Prostate gland (tissue), 2 donors: ENCODE results near the gene TIMP4. TPM values are rescaled to one million over a fixed set of nuclear protein-coding genes. Genes with fewer than 3 reads are reported as not detected.

Experiments
- DNase-seq: peaks from one replicate; pipeline ENCODE4 v3.0.0-alpha.2; 2019; ENCODE audit warnings: low spot score
- H3K27ac ChIP-seq, 2 donors: fragments of 200-600 bp; sonication (generic); 2 replicates each; pipeline ENCODE4 v1.5.1; 2017 to 2019
- H3K27me3 ChIP-seq: fragments of 200-600 bp; sonication (generic); replicated peaks from 2 replicates; pipeline ENCODE4 v1.5.1; 2019; ENCODE audit not compliant: insufficient read depth
- H3K36me3 ChIP-seq, 2 donors: fragments of 200-600 bp; sonication (generic); 1 replicate in 1 of 2; 2 replicates in 1 of 2; pipeline versions ENCODE4 v1.5.1 to v1.8.1; 2017 to 2019
- H3K4me1 ChIP-seq: fragments of 200-600 bp; sonication (generic); replicated peaks from 2 replicates; pipeline ENCODE4 v1.5.1; 2019
- H3K4me3 ChIP-seq, 2 donors: fragments of 200-600 bp; sonication (generic); 2 replicates each; pipeline ENCODE4 v1.5.1; 2017 to 2019
- H3K9me3 ChIP-seq: fragments of 200-600 bp; sonication (generic); 2 replicates; pipeline ENCODE4 v1.5.1; 2017
- POLR2A ChIP-seq: fragments of 450-650 bp; IDR thresholded peaks from one replicate; pipeline ENCODE4 v1.6.1; 2016; ENCODE audit warnings: antibody characterized with exemption, mild to moderate bottlenecking
- POLR2AphosphoS5 ChIP-seq: sonication (generic); formaldehyde crosslinking; IDR thresholded peaks from one replicate; pipeline ENCODE4 v1.6.1; 2017; ENCODE audit warnings: antibody characterized with exemption
- WGBS: methylation state at CpG from one replicate; pipeline ENCODE4 v1.1.5; 2018; 5-methylcytosine and 5-hydroxymethylcytosine counted together
- intact Hi-C: fragments of 100-400 bp; cut with DNase I; formaldehyde crosslinking; loops from one replicate; pipeline ENCODE4 v1.14.2; 2022
- total RNA-seq, 2 donors: library from RNA; depleted of rRNA; stranded (reverse); fragments of >200 nt; gene quantifications; one replicate each; pipeline ENCODE4 v1.1.0, GENCODE V29; 2016
- TF ChIP-seq, protein P1 (sequence below), 4 experiments: fragments of 200-600 bp in 2 of 4; fragments of 450-650 bp in 2 of 4; sonication (generic) in 2 of 4; IDR thresholded peaks; 1 replicate in 3 of 4; 2 replicates in 1 of 4; pipeline ENCODE4 v1.5.1; 2016 to 2019; ENCODE audit warnings: antibody characterized with exemption in 4 of 4, mild to moderate bottlenecking in 2 of 4, moderate library complexity in 2 of 4

Gene TIMP4
- total RNA-seq, 2 donors from 2014 or later, result 5.6 to 9.7 TPM

DNA sequence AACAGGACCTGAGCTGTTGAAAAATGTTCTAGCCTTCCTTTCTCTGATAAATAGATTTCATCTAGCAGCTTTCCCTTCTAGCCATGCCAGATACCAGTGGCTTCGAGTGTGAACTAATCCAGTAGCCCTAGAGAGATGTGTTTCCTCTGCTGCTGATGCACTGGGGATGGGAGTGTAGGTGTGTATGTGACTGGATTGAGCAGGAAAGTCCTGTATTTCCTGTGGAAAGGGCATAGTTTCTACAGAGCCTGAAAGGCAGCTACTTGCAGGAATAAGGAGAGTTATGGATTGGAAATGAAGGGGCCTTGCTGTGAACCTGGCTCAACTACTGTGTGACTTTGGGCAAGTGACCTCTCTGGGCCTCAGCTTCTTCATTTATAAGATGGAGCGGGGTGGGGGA lies 8.6 kb downstream of the TIMP4 start:
- H3K36me3 ChIP-seq, result no peaks in the 10 kb centered on the region
- TF ChIP-seq POLR2A (no peak), POLR2AphosphoS5 (no peak)
- TF ChIP-seq, protein P1, sequence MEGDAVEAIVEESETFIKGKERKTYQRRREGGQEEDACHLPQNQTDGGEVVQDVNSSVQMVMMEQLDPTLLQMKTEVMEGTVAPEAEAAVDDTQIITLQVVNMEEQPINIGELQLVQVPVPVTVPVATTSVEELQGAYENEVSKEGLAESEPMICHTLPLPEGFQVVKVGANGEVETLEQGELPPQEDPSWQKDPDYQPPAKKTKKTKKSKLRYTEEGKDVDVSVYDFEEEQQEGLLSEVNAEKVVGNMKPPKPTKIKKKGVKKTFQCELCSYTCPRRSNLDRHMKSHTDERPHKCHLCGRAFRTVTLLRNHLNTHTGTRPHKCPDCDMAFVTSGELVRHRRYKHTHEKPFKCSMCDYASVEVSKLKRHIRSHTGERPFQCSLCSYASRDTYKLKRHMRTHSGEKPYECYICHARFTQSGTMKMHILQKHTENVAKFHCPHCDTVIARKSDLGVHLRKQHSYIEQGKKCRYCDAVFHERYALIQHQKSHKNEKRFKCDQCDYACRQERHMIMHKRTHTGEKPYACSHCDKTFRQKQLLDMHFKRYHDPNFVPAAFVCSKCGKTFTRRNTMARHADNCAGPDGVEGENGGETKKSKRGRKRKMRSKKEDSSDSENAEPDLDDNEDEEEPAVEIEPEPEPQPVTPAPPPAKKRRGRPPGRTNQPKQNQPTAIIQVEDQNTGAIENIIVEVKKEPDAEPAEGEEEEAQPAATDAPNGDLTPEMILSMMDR (IDR thresholded peaks at IDR 0.05), result no peak
- H3K4me3 ChIP-seq, result no peak overlapping the region
- H3K27me3 ChIP-seq, result no peaks in the 10 kb centered on the region
- no peak overlapping the region for H3K27ac ChIP-seq
- no peak for DNase-seq
- WGBS, result 94% methylated on average over 2 of the region's 2 CpGs
- H3K4me1 ChIP-seq, result no peaks in the 10 kb centered on the region
- H3K9me3 ChIP-seq, result no peaks in the 10 kb centered on the region
- intact Hi-C loops, result no loop called here

DNA sequence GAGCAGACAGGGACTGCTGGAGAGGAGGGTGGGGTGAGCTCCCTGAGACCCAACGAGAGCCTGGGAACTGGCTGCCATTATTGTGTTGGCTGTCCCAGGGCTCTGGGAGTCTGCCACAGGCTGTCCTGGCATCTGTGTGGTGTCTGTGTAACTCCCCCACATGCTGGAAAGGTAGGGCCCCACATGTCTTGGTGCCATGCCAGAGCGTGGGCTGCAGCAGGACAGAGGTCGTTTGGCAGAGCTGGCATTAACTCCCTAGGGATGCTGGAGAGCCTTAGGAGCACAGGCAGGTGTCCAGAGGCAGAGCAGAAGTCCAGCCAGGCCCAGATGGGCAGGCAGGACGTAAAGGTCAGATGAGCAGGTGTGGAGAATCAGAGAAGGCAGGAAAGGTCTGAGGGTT lies 9.7 kb downstream of the TIMP4 start:
- DNase-seq, result no peak
- Histone ChIP-seq H3K9me3 (no peaks in the 10 kb centered on the region), H3K4me3 (no peak overlapping the region), H3K27ac (no peak overlapping the region), H3K4me1 (no peaks in the 10 kb centered on the region), H3K36me3 (no peaks in the 10 kb centered on the region), H3K27me3 (no peaks in the 10 kb centered on the region)
- 42% methylated on average over 4 of the region's 4 CpGs for WGBS
- intact Hi-C loops, result no loop called here
- TF ChIP-seq POLR2AphosphoS5, result no peak
- TF ChIP-seq POLR2A, result no peak
- TF ChIP-seq, protein P1 (IDR thresholded peaks at IDR 0.05), result no peak

DNA sequence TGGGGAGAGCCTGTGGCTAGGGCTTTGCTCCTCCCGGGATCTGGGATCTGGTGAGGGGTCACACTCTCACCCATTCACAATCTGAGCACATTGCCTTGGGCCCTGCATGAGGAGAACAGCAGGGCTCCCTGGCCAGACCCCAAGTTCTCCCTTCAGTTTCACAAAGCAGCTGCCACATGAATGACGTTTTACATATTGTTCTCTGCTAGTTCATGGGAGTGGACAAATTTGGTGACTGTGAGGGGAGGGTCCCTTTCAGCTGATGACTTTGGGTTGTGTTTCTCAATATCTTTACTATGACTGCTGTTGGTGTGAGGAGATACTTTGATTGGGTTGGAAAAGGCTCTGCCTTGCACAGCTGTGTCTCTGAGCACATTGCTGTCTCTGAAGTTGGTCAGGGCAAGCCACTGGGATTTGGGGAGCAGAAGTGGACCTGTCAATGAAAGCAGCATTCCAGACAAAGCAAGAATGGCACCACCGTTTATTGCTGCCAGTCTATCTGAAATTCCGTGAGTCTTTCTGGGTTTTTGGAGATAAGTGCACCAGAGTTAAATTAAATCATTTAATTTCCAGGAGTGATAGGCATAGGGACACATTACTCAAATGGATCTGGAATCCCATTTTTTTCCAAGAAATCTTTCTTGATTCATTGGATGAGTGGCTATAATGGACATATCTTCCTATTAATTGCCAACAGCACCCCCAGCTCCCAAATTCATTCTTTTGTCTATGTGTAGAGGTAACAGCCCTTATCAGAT lies 10.3 kb downstream of the TIMP4 start:
- Histone ChIP-seq H3K27ac (no peak overlapping the region), H3K4me1 (no peaks in the 10 kb centered on the region), H3K4me3 (no peak overlapping the region), H3K36me3 (no peaks in the 10 kb centered on the region), H3K27me3 (no peaks in the 10 kb centered on the region), H3K9me3 (no peaks in the 10 kb centered on the region)
- 46% methylated on average over 4 of the region's 4 CpGs for WGBS
- TF ChIP-seq POLR2AphosphoS5 (no peak), POLR2A (no peak)
- TF ChIP-seq, protein P1 (IDR thresholded peaks at IDR 0.05), result no peak
- DNase-seq, result no peak
- intact Hi-C loops, result no loop called here

DNA sequence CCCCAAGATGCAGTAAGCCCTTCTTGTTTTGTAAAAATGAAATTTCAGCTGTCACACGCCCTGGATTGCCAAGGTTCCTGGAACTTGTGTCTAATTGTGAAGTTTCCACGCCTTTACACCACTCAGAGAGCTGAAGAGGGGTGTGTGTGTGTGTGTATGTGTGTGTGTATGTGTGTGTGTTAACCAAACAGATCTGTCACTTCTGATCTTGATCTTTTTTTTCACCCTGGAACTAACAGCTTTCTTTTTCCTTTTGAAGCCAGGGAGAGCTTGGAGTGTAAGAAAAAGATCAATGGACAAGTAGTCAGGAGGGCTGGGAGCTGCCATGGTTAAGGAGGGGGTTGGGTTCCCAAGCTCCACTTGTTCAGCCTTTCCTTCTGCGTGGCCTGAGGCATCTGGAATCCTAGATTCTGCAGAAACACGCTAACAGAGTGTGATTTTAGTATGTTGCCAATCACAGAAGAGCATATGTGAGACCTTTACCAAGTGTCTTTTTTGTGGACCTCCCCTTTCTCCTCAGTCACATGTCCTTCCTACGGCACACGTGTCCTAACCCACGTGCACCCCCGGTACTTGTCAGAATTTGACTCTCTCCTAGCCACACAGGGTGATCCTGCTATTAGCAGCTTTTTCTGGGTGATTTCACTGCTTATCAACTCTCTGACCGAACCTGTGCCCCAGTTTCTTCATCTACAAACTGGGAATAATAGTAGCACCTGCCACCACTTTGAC lies 11.5 kb downstream of the TIMP4 start:
- Histone ChIP-seq H3K4me3 (no peak overlapping the region), H3K27me3 (no peaks in the 10 kb centered on the region), H3K4me1 (no peaks in the 10 kb centered on the region), H3K27ac (no peak overlapping the region), H3K9me3 (no peaks in the 10 kb centered on the region), H3K36me3 (no peaks in the 10 kb centered on the region)
- 87% methylated on average over 9 of the region's 9 CpGs for WGBS
- DNase-seq, result no peak
- TF ChIP-seq, protein P1 (IDR thresholded peaks at IDR 0.05), result no peak
- no peak for TF ChIP-seq POLR2A
- no peak for TF ChIP-seq POLR2AphosphoS5
- intact Hi-C loops, result no loop called here
